Measurements from ENCODE around the gene DCLRE1C.
"Not testable (repeated sequence)": the region's sequence is repeated elsewhere in the genome, so short reads cannot be mapped to it uniquely, and the experiment has no call there.

DCLRE1C gene

GRCh38 chr10:14942950-14943338 lies 11.0 kb downstream of the DCLRE1C start:
- not testable (repeated sequence) for DNase-seq

DNA sequence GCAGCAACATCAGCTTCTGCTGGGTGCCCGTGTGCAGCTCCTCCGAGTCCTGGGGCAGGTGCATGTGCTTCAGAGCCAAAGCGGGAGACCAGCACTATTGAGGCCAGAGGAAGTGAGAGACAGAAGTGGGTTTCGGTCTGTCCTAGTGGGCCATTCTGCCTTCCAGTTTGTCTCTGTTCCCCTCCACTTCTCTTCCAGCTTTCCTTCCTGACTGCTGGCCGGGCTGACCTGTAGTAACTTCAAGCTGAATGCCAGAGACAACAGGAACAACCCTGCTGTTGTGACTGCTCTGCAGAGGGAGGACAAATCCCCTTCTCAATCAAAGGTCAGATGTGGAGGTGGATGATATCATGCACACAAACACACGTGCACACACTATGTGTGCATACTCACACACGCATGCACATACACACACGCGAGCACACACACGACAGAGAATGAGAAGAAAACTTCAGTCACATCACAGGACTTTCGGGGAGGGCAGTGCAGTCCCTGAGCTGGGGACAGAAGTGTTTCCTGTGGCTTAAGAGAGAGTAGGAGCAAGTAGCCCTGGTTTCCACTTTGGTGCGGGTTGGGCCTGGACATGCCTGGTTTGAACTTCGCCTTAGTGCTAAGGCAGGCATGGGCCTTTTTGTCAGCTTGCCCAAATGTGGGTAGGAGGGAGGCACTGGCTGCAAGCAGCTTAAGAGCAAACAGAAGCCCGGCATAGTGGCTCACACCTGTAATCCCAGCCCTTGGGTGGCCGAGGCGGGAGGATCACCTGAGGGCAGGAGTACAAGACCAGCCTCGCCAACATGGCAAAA lies 11.5 kb downstream of the DCLRE1C start:
- not testable (repeated sequence) for DNase-seq

- not testable (repeated sequence) for DNase-seq
Measured at GRCh38 chr10:14938971-14939370, 14.9 kb downstream of the DCLRE1C start.

GRCh38 chr10:14936584-14936983 lies 17.3 kb downstream of the DCLRE1C start:
- DNase-seq: no peak

DNA sequence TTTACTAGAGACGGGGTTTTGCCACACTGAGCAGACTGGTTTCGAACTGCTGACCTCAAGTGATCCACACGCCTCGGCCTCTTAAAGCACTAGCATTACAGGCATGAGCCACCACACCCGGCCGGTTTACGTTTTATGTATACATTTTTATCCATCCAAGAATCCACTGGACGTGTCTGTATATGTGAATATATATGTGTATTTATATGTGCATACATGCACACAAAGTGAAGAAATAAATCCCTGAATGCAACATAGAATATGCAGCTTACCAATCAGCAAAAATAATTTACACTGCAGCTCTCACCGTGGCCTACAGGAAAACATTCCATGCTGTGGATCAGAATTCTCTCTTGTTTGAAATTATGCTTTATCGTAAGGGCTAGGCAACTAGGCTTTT lies 23.3 kb downstream of the DCLRE1C start:
- DNase-seq: no peak

DNA sequence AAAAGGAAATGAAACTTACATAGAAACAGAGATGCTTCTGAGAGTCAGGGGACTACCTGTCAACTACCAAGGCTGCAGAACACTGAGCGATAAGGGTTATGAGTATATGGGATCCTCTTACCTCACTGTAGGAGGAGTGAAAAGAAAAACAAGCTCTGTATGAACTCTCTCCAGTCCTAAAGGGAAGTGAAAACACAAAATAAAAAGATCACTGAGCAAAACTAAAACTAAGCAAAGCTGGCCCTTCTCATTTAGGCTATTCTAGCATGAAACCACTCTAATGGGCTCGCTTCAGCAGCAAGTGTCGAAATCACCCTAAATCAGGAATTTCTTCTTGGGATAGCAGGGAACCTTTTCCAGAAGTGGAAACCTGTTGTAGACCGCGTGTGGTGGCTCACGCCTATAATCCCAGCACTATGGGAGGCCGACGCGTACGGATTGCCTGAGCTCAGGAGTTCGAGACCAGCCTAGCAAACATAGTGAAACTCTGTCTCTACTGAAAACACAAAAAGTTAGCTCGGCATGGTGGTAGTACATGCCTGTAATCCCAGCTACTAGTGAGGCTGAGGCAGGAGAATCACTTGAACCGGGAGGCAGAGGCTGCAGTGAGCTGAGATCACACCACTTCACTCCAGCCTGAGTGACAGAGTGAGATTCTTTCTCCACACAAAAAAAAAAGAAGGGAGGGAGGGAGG lies 27.0 kb downstream of the DCLRE1C start:
- DNase-seq: no peak

GRCh38 chr10:14926061-14926470 lies 27.8 kb downstream of the DCLRE1C start:
- no peak for DNase-seq

GRCh38 chr10:14925268-14925667 lies 28.6 kb downstream of the DCLRE1C start:
- DNase-seq: no peak

DNA sequence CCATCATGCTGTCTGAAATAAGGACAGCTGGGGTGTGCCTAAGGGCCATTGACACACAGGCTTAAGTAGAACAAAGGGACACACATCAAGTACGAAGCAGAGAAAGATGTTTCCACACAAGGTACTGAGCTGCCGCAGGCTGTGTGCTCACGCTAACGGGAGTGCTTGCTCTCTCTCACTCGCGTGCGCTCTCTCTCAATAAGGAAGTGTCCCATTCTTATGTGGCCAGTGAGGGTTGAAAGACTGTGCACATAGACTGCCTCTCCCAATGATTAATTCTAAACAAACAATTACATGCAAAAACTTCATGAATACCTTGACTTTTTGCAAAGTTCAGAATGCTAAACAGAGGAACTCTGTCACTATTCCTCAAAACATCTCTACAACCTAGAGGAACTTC lies 29.9 kb downstream of the DCLRE1C start:
- DNase-seq: no peak

DNA sequence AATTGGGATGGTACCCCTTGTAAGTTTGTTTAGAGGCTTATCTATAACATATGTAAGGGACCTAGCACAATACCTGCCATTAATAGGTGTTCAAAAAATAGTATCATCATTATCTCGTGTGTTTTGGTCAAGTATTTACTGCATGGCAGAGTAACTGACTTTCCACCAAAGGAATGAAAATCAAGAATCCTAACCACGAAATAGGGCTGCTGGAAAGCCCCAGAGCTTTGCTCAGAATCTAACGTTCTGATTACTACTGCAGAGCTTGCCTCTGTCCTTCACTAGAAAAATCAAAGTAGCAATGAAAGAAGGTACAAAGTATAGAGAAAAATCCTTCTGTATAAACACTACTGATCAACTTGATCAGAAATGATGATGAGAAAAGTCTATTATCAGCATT lies 34.9 kb downstream of the DCLRE1C start:
- no peak for DNase-seq

GRCh38 chr10:14917827-14918226 lies 36.1 kb downstream of the DCLRE1C start:
- no peak for DNase-seq

GRCh38 chr10:14916600-14916999 lies 37.3 kb downstream of the DCLRE1C start:
- DNase-seq: no peak

GRCh38 chr10:14911801-14912200 lies 42.1 kb downstream of the DCLRE1C start:
- DNase-seq: no peak

DNA sequence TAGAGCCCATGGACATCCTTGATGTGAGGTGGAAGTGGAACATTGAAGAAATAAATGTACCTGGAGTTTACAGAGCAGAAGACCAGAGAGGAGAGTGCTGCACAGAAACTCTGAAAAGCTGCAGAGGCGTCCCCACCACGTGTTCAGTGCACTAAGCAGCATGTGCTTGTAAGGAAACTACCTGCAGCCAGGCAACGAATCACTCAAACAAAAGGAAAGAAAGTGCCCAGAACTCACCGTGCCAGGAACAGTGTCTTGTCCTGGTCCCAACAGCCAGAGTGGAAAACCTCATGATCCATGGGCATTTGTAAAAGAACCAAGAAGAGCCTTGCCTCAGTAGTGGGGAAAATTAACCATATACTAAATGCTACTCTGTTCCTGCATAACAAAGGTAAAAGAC lies 42.9 kb downstream of the DCLRE1C start:
- DNase-seq: no peak

GRCh38 chr10:14909101-14909500 lies 44.8 kb downstream of the DCLRE1C start:
- DNase-seq: no peak

DNA sequence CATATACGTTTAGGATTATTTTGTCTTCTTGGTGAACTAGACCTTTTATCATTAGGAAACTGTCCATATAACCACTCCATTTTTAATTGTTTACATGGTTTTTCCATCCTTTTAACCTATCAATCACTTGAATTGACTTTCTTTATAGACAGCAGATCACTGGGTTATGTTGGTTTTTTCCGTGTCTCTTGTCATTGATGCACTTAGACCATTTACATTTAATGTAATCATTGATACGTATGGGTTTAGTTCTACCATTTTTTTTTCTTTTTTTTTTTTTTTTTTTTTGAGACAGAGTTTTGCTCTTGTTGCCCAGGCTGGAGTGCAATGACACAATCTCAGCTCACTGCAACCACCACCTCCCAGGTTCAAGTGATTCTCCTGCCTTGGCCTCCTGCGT lies 46.3 kb downstream of the DCLRE1C start:
- not testable (repeated sequence) for DNase-seq

GRCh38 chr10:14906765-14907164 lies 47.1 kb downstream of the DCLRE1C start:
- DNase-seq: no peak

GRCh38 chr10:14905890-14906289 lies 48.0 kb downstream of the DCLRE1C start:
- DNase-seq: no peak

DNA sequence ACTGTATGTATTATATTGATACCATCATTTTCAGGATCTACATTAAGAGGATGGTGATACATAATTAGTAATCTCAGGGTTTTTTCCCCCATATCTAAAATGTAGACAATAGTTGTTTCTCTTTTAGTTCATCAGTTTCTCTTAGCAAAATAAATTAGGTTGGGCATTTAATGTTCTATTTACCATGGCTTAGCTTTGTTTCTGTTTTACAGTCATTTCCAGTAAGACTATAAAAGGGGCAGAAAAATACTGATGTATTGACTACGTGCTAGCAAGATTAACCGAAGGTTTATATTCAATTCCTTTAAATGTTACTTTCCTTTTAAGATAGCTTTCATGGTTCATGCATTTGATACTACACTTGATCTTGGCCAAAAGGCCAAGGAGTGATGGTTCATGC lies 49.0 kb downstream of the DCLRE1C start:
- no peak for DNase-seq

DNA sequence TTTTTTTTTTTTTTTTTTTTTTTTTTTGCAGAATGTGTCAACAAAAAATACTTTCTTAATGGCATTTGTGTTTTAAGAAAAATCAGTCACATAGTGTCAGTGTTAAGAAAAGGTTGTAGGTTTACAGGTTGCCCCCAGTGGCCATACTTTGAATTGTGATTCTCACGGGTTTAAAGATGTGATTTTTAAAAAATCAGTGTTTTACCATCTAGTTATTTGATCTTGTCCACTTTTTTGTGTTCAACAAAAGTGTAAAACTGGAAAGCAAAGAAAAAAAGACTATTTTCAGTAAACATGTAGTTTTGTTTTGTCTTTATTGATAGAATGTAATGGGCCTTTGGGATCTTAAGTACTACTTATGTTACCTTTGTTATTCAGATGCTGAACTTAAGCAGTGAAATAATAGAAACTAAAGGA lies 49.6 kb downstream of the DCLRE1C start:
- peak; percentile 39 for DNase-seq

GRCh38 chr10:14891151-14891550 lies 62.7 kb downstream of the DCLRE1C start:
- no peak for DNase-seq

DNA sequence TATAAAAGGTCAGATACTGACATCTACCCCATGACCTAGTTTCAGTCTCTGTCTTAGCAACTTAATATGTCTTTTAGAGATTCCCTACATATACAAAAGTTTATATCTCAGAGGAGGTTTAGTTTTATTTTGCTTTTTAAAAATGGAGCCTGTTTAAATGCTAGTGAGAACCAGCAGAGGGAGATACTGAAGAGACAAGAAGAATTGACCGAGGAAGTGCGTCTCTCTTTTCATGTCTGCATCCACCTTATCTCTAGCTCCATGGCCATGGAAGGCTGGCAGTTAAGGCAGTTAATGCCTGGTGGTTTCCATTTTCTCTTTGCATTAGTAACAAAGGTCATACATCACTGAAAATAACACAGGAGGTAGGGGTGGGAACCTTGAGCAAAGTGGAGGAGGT lies 64.6 kb downstream of the DCLRE1C start:
- DNase-seq: no peak

- DNase-seq: no peak
Measured at GRCh38 chr10:14884082-14884481, 69.8 kb downstream of the DCLRE1C start.

GRCh38 chr10:14880229-14880628 lies 73.7 kb downstream of the DCLRE1C start:
- DNase-seq: no peak

GRCh38 chr10:14879928-14880193 lies 74.0 kb downstream of the DCLRE1C start:
- DNase-seq: no peak
